Neural cell (in vitro differentiated cells): ENCODE measurements around the gene PCDHB14. TPM values are rescaled to one million over a fixed set of nuclear protein-coding genes. Genes with fewer than 3 reads are reported as not detected.
"Not testable (repeated sequence)": the region's sequence is repeated elsewhere in the genome, so short reads cannot be mapped to it uniquely, and the experiment has no call there.

ENCODE experiments used
- H2AFZ ChIP-seq: fragments of 200-600, 300-800 bp; sonication (generic), shearing (Covaris generic); 2 replicates; pipeline ENCODE4 v1.6.0; 2014; ENCODE audit warnings: low read depth, mild to moderate bottlenecking, antibody characterized with exemption, low read length, moderate library complexity
- H3F3A ChIP-seq: fragments of 200-600 bp; shearing (Covaris generic); 2 replicates; pipeline ENCODE4 v1.6.1; 2016; ENCODE audit warnings: mild to moderate bottlenecking, moderate library complexity, mixed read lengths, antibody characterized with exemption, low read length; ENCODE audit not compliant: insufficient read depth, poor library complexity, severe bottlenecking
- H3K27ac ChIP-seq: fragments of 200-600, 300-800 bp; sonication (generic), shearing (Covaris generic); 2 replicates; pipeline ENCODE4 v1.5.1; 2014; ENCODE audit warnings: mild to moderate bottlenecking, low read length, moderate library complexity
- H3K27me3 ChIP-seq: fragments of 300-800, 200-600 bp; sonication (generic), shearing (Covaris generic); 2 replicates; pipeline ENCODE4 v1.6.0; 2014; ENCODE audit warnings: mild to moderate bottlenecking, low read depth, low read length, moderate library complexity; ENCODE audit not compliant: insufficient read depth
- H3K36me3 ChIP-seq: fragments of 300-800, 200-600 bp; sonication (generic), shearing (Covaris generic); 2 replicates; pipeline ENCODE4 v1.5.1; 2014; ENCODE audit warnings: mild to moderate bottlenecking, antibody characterized with exemption, low read length, moderate library complexity; ENCODE audit not compliant: insufficient read depth
- H3K4me2 ChIP-seq: fragments of 300-800, 200-600 bp; sonication (generic), shearing (Covaris generic); 2 replicates; pipeline ENCODE4 v1.6.0; 2014; ENCODE audit warnings: mild to moderate bottlenecking, low read length
- H3K4me3 ChIP-seq: fragments of 300-800, 200-600 bp; sonication (generic), shearing (Covaris generic); 2 replicates; pipeline ENCODE4 v1.5.1; 2014; ENCODE audit warnings: mild to moderate bottlenecking, low read length, moderate library complexity
- H3K79me2 ChIP-seq: fragments of 200-600 bp; shearing (Covaris generic); replicated peaks from 2 replicates; pipeline ENCODE4 v1.6.0; 2014; ENCODE audit warnings: mild to moderate bottlenecking, low read length, moderate library complexity; ENCODE audit not compliant: insufficient read depth
- H3K9ac ChIP-seq: fragments of 300-800, 200-600 bp; sonication (generic), shearing (Covaris generic); 2 replicates; pipeline ENCODE4 v1.6.1; 2016; ENCODE audit warnings: mild to moderate bottlenecking, low read length, mixed read lengths
- H3K9me2 ChIP-seq: fragments of 200-600 bp; shearing (Covaris generic); 2 replicates; pipeline ENCODE4 v1.6.1; 2016; ENCODE audit warnings: mild to moderate bottlenecking, low read length, mixed read lengths; ENCODE audit not compliant: insufficient read depth
- H3K9me3 ChIP-seq: fragments of 200-600, 300-800 bp; sonication (generic), shearing (Covaris generic); 2 replicates; pipeline ENCODE4 v1.6.1; 2016; ENCODE audit warnings: mild to moderate bottlenecking, mixed run types, low read length, moderate library complexity, mixed read lengths
- H4K20me1 ChIP-seq: fragments of 200-600 bp; shearing (Covaris generic); 2 replicates; pipeline ENCODE4 v1.6.1; 2016; ENCODE audit warnings: mild to moderate bottlenecking, mixed run types; ENCODE audit not compliant: insufficient read depth
- EP300 ChIP-seq: fragments of 450-650 bp; conservative IDR thresholded peaks from 2 replicates; pipeline ENCODE4 v1.6.1; 2014; ENCODE audit warnings: antibody characterized with exemption, mild to moderate bottlenecking, moderate library complexity; ENCODE audit not compliant: poor library complexity, severe bottlenecking
- EZH2 ChIP-seq: fragments of 200-600, 300-800 bp; shearing (Covaris generic), sonication (generic); IDR thresholded peaks from 2 replicates; pipeline ENCODE4 v1.6.1; 2014; ENCODE audit warnings: antibody characterized with exemption, low read length, borderline replicate concordance, mild to moderate bottlenecking; ENCODE audit not compliant: insufficient read depth, poor library complexity, severe bottlenecking
- MXI1 ChIP-seq: fragments of 450-650 bp; conservative IDR thresholded peaks from 2 replicates; pipeline ENCODE4 v1.6.1; 2014; ENCODE audit warnings: antibody characterized with exemption, mild to moderate bottlenecking; ENCODE audit not compliant: poor library complexity, severe bottlenecking
- POLR2AphosphoS5 ChIP-seq: IDR thresholded peaks from 2 replicates; pipeline ENCODE4 v1.6.1; 2012
- RAD21 ChIP-seq: fragments of 450-650 bp; conservative IDR thresholded peaks from 2 replicates; pipeline ENCODE4 v1.6.1; 2014; ENCODE audit warnings: antibody characterized with exemption, mild to moderate bottlenecking, moderate library complexity
- SMC3 ChIP-seq: fragments of 450-650 bp; conservative IDR thresholded peaks from 2 replicates; pipeline ENCODE4 v1.6.1; 2014; ENCODE audit warnings: antibody characterized with exemption, mild to moderate bottlenecking, moderate library complexity; ENCODE audit not compliant: poor library complexity
- TAF1 ChIP-seq: IDR thresholded peaks from 2 replicates; pipeline ENCODE4 v1.6.1; 2012; ENCODE audit warnings: low read depth
- polyA plus RNA-seq: library from polyadenylated mRNA; depleted of rRNA; stranded (reverse); fragments of >200 nt; gene quantifications from 2 replicates; pipeline ENCODE4 v1.2.3, GENCODE V29; 2014
- TF ChIP-seq, protein P1 (sequence below): IDR thresholded peaks from 2 replicates; pipeline ENCODE4 v1.6.1; 2012; ENCODE audit warnings: borderline replicate concordance
- TF ChIP-seq, protein P2 (sequence below): fragments of 450-650 bp; IDR thresholded peaks from 2 replicates; pipeline ENCODE4 v1.5.1; 2014; ENCODE audit warnings: antibody characterized with exemption, mild to moderate bottlenecking, moderate library complexity; ENCODE audit not compliant: poor library complexity, severe bottlenecking

Gene PCDHB14
- polyA plus RNA-seq, 1 donor from 2014 or later: 12.6 TPM

GRCh38 chr5:141201646-141202045 lies 21.5 kb upstream of the PCDHB14 start:
- not testable (repeated sequence) for H2AFZ ChIP-seq, H3K9ac ChIP-seq, H3K9me2 ChIP-seq, H3K4me2 ChIP-seq, H3K27me3 ChIP-seq, H3K4me3 ChIP-seq, H3K27ac ChIP-seq, H4K20me1 ChIP-seq, H3K79me2 ChIP-seq, H3K36me3 ChIP-seq, H3F3A ChIP-seq
- peaks cover 29% of the 10 kb centered on the region for H3K9me3 ChIP-seq

GRCh38 chr5:141208478-141208877 lies 14.7 kb upstream of the PCDHB14 start, which contains the start of gene PCDHB12:
PCDHB12 (plus strand) TSS chr5:141208719; CDS start chr5:141208908, 189 bp downstream.
- Histone ChIP-seq H3K36me3 (peaks cover 4% of the 10 kb centered on the region), H3K27me3 (no peaks in the 10 kb centered on the region), H3K9me2 (no peaks in the 10 kb centered on the region), H2AFZ (no peak within 1 kb of the TSS), H3K79me2 (no peaks in the 10 kb centered on the region), H3K27ac (no peak within 1 kb of the TSS), H4K20me1 (no peaks in the 10 kb centered on the region), H3K4me3 (no peak within 1 kb of the TSS), H3F3A (no peaks in the 10 kb centered on the region), H3K4me2 (no peak within 1 kb of the TSS), H3K9me3 (peaks cover 12% of the 10 kb centered on the region), H3K9ac (no peak within 1 kb of the TSS)
- no peak for TF ChIP-seq RAD21
- TF ChIP-seq POLR2AphosphoS5: no peak
- TF ChIP-seq, protein P1, sequence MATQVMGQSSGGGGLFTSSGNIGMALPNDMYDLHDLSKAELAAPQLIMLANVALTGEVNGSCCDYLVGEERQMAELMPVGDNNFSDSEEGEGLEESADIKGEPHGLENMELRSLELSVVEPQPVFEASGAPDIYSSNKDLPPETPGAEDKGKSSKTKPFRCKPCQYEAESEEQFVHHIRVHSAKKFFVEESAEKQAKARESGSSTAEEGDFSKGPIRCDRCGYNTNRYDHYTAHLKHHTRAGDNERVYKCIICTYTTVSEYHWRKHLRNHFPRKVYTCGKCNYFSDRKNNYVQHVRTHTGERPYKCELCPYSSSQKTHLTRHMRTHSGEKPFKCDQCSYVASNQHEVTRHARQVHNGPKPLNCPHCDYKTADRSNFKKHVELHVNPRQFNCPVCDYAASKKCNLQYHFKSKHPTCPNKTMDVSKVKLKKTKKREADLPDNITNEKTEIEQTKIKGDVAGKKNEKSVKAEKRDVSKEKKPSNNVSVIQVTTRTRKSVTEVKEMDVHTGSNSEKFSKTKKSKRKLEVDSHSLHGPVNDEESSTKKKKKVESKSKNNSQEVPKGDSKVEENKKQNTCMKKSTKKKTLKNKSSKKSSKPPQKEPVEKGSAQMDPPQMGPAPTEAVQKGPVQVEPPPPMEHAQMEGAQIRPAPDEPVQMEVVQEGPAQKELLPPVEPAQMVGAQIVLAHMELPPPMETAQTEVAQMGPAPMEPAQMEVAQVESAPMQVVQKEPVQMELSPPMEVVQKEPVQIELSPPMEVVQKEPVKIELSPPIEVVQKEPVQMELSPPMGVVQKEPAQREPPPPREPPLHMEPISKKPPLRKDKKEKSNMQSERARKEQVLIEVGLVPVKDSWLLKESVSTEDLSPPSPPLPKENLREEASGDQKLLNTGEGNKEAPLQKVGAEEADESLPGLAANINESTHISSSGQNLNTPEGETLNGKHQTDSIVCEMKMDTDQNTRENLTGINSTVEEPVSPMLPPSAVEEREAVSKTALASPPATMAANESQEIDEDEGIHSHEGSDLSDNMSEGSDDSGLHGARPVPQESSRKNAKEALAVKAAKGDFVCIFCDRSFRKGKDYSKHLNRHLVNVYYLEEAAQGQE: no peak
- TF ChIP-seq TAF1: no peak
- TF ChIP-seq SMC3: no peak
- TF ChIP-seq MXI1: no peak
- no peak for TF ChIP-seq EZH2
- TF ChIP-seq, protein P2, sequence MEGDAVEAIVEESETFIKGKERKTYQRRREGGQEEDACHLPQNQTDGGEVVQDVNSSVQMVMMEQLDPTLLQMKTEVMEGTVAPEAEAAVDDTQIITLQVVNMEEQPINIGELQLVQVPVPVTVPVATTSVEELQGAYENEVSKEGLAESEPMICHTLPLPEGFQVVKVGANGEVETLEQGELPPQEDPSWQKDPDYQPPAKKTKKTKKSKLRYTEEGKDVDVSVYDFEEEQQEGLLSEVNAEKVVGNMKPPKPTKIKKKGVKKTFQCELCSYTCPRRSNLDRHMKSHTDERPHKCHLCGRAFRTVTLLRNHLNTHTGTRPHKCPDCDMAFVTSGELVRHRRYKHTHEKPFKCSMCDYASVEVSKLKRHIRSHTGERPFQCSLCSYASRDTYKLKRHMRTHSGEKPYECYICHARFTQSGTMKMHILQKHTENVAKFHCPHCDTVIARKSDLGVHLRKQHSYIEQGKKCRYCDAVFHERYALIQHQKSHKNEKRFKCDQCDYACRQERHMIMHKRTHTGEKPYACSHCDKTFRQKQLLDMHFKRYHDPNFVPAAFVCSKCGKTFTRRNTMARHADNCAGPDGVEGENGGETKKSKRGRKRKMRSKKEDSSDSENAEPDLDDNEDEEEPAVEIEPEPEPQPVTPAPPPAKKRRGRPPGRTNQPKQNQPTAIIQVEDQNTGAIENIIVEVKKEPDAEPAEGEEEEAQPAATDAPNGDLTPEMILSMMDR: no peak
- TF ChIP-seq EP300: no peak

GRCh38 chr5:141210281-141210680 lies 12.9 kb upstream of the PCDHB14 start:
- H2AFZ ChIP-seq, H3K4me3 ChIP-seq, H3K9ac ChIP-seq, H3K27ac ChIP-seq, H4K20me1 ChIP-seq, H3F3A ChIP-seq, H3K4me2 ChIP-seq, H3K9me2 ChIP-seq, H3K79me2 ChIP-seq, H3K36me3 ChIP-seq, H3K27me3 ChIP-seq: not testable (repeated sequence)
- peaks cover 12% of the 10 kb centered on the region for H3K9me3 ChIP-seq

DNA sequence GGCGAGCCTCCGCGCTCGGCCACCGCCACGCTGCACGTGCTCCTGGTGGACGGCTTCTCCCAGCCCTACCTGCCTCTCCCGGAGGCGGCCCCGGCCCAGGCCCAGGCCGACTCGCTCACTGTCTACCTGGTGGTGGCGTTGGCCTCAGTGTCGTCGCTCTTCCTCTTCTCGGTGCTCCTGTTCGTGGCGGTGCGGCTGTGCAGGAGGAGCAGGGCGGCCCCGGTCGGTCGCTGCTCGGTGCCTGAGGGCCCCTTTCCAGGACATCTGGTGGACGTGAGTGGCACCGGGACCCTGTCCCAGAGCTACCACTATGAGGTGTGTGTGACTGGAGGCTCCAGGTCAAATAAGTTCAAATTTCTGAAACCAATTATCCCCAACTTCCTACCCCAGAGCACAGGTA lies 12.3 kb upstream of the PCDHB14 start:
- not testable (repeated sequence) for H4K20me1 ChIP-seq, H3K9me3 ChIP-seq

GRCh38 chr5:141213656-141214339 lies 9.3 kb upstream of the PCDHB14 start, which contains the start of gene PCDHB13:
PCDHB13 (plus strand) TSS chr5:141213919; CDS start chr5:141214124, 205 bp downstream.
- not testable (repeated sequence) for H3K4me2 ChIP-seq, H4K20me1 ChIP-seq, H3K79me2 ChIP-seq, H3F3A ChIP-seq, H3K4me3 ChIP-seq, H3K9ac ChIP-seq, H3K27ac ChIP-seq, H3K9me2 ChIP-seq, H2AFZ ChIP-seq, H3K36me3 ChIP-seq, H3K27me3 ChIP-seq
- H3K9me3 ChIP-seq: peaks cover 13% of the 10 kb centered on the region

More for the DNA sequence above, 12.3 kb upstream of the PCDHB14 start:
- H3F3A ChIP-seq, H3K27ac ChIP-seq, H3K4me3 ChIP-seq, H2AFZ ChIP-seq, H3K27me3 ChIP-seq, H3K4me2 ChIP-seq, H3K36me3 ChIP-seq, H3K9me2 ChIP-seq, H3K9ac ChIP-seq, H3K79me2 ChIP-seq: not testable (repeated sequence)
